HK-2 (cell line): Measurements from ENCODE around the gene ZNF155.
A peak's percentile ranks its signal among the peaks of the same experiment; 100 is the strongest.

ENCODE experiments used
- DNase-seq: peaks from one replicate; pipeline ENCODE4 v3.0.0-alpha.2; 2018; ENCODE audit not compliant: unreplicated experiment

Gene ZNF155

DNA sequence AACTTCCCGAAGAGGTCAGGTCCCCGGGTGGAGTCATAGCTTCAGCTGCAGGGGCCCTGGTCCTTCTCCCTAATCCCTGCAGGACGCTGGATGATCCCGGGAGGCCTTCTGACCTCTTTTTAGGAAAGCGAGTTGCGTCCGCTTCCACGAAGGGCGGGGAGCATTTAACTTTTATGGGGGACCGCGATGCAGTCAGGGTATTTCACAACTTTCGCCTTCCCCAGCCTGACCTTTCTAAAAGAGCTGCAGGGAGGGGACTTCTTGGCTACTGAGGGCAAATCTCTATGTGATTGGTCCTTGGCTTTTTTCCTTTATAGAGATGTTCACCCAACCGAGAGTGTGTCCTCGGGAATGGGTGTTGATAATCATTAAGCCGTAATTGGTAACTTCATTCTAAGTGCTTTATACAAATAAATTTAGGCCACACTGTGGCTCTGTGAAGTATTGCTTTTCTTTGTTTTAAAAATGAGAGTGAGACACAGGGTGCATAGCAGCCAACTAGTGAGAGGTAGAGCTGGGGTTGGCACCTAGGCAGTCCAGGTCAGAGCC is 19.5 kb downstream of the ZNF155 start:
- DNase-seq = peak; percentile 8

DNA sequence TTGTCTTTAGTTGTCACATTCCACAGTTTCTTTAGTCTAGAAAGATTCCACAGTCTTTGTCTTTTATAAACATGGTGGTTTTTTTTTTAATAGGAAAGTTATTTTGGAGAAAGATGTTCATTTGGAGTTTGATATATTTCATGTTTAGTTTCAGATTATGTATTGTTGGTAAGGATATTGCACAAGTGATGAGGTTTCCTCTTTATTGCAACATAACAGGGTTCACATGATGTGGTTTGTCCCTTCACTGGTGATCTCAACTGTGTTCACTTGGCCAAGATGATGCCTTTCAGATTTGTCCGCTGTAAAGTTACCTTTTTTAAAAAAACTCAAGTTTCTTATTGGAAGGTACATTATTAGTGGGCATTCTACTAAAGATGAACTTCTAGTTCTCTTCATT is 22.0 kb downstream of the ZNF155 start:
- no peak for DNase-seq

- no peak for DNase-seq
Observed at GRCh38 chr19:44007473-44007872, 23.5 kb downstream of the ZNF155 start.

- DNase-seq = no peak
Observed at GRCh38 chr19:44010468-44010867, 26.5 kb downstream of the ZNF155 start.

DNA sequence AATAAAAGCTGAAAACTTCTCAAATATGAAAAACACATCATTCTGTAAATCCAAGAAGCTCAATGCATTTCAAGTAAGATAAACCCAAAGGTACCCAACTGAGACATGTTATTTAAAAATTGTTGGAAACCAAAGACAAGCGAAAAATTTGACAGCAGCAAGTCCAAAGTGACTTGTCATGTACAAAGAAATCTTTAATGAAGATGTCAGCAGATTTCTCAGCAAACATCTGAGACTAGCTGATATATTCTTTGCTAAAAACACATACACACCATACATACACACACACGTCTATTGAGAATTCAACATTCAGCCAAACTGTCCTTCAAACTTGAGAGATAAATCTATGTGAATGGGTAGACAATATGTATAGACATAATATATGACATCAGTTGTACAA is 35.5 kb downstream of the ZNF155 start:
- DNase-seq = no peak

- no peak for DNase-seq
Observed at GRCh38 chr19:44021221-44021620, 37.2 kb downstream of the ZNF155 start.

GRCh38 chr19:44024900-44025216 is 40.9 kb downstream of the ZNF155 start:
- no peak for DNase-seq

- peak; percentile 75 for DNase-seq
Observed at GRCh38 chr19:44025217-44025936, 41.4 kb downstream of the ZNF155 start, which contains the start of gene ZNF222. Gene ZNF222, plus strand, starts transcription at chr19:44025379. Its CDS starts 58 bp downstream, at chr19:44025437.

GRCh38 chr19:44026622-44027021 is 42.6 kb downstream of the ZNF155 start:
- DNase-seq = no peak

GRCh38 chr19:44032001-44032610 is 48.1 kb downstream of the ZNF155 start:
- no peak for DNase-seq

GRCh38 chr19:44042147-44042546 is 58.2 kb downstream of the ZNF155 start:
- DNase-seq = no peak
